Measurements from ENCODE around the gene HTRA2.

- TF ChIP-seq POLR2AphosphoS5 (IDR thresholded peaks at IDR 0.05) (no peak), CTCF (IDR thresholded peaks at IDR 0.05) (no peak), EP300 (IDR thresholded peaks at IDR 0.05) (no peak), POLR2A (IDR thresholded peaks at IDR 0.05) (no peak)
Observed at GRCh38 chr2:74502147-74502719, 27.5 kb upstream of the HTRA2 start.
